Activated B cell treated with CpG ODN at 0.5 μM for 24 hours (primary cell): ENCODE measurements around the gene CDC23. TPM values are rescaled to one million over a fixed set of nuclear protein-coding genes. Genes with fewer than 3 reads are reported as not detected.
"Not testable (repeated sequence)": the region's sequence is repeated elsewhere in the genome, so short reads cannot be mapped to it uniquely, and the experiment has no call there.

Experiments used
- ATAC-seq: fragments of 200-7000 bp; cut with Tn5 transposase; one replicate; pipeline ENCODE4 v1.10.0; 2021; ENCODE audit warnings: low read depth, mild to moderate bottlenecking, moderate library complexity
- CTCF ChIA-PET: fragments of 350-600 bp; sonication (Branson Sonifier 250); formaldehyde crosslinking; loops from one replicate; lab custom pipeline; 2021; ENCODE audit warnings: antibody characterized with exemption; lab: Charles Lee
- POLR2A ChIA-PET: fragments of 350-600 bp; sonication (Branson Sonifier 250); formaldehyde crosslinking; loops from one replicate; lab custom pipeline; 2021; ENCODE audit warnings: antibody characterized with exemption; lab: Charles Lee
- DNase-seq: peaks from one replicate; pipeline ENCODE4 v3.0.0; 2022
- H3K27ac Mint-ChIP-seq: one replicate; pipeline ENCODE4 v1.8.0; 2020; ENCODE audit warnings: mixed read lengths
- H3K27me3 Mint-ChIP-seq: one replicate; pipeline ENCODE4 v1.8.0; 2021; ENCODE audit warnings: mixed read lengths
- H3K36me3 Mint-ChIP-seq: one replicate; pipeline ENCODE4 v1.8.0; 2021; ENCODE audit warnings: low read depth, mixed read lengths
- H3K4me1 Mint-ChIP-seq: one replicate; pipeline ENCODE4 v1.8.0; 2021; ENCODE audit warnings: mixed read lengths
- H3K4me3 Mint-ChIP-seq: one replicate; pipeline ENCODE4 v1.8.0; 2020; ENCODE audit warnings: mild to moderate bottlenecking, mixed read lengths
- H3K9me3 Mint-ChIP-seq: one replicate; pipeline ENCODE4 v1.8.0; 2020; ENCODE audit warnings: mixed read lengths
- CTCF ChIP-seq: fragments of 200-600 bp; IDR thresholded peaks from one replicate; pipeline ENCODE4 v1.8.0; 2022; ENCODE audit warnings: antibody characterized with exemption, mild to moderate bottlenecking
- intact Hi-C: fragments of 100-400 bp; cut with micrococcal nuclease; formaldehyde crosslinking; loops from one replicate; pipeline ENCODE4 v1.15.1; 2024
- total RNA-seq: library from RNA; stranded (reverse); gene quantifications from 2 replicates; pipeline ENCODE4 v1.2.3, GENCODE V29; 2022

CDC23 gene
- total RNA-seq, result 31.9 and 35.0 TPM in 2 replicates

GRCh38 chr5:138213161-138214029 is at the start of gene CDC23:
Gene CDC23, minus strand, starts transcription at chr5:138213323. Its CDS starts 11 bp downstream, at chr5:138213312.
- H3K27ac Mint-ChIP-seq, result peak within 1 kb of the TSS; percentile 93

DNA sequence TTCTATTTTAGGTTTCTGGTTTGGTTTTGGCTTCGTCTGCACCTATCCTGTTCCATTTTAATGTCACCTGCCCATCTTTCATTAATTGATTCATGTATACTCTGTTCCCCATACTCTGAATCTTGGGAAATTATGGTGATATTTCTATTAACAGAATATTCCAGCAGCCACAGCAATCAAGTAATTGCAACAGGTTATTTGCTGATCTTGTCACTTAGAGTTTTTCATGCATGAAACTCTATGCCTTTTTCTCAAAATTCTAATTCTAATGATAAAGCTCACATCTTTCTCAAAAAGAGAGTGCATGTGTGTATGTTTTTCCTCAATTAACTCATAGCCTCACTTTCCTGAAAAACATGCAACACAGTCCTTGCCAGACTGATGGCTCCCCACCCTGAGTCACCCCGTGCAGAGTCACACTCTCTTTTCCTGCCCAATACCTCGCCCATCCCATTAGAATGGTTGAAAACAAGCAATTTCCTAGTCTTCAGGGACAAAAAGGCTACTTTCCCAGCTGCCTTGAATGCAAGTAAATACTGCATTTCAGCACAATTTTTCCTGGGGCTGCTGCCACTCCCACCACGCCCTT is 45.7 kb upstream of the CDC23 start:
- CTCF ChIA-PET, result no interaction called here
- Mint-ChIP-seq H3K9me3 (no peaks in the 10 kb centered on the region), H3K4me1 (no peaks in the 10 kb centered on the region), H3K4me3 (no peak overlapping the region), H3K36me3 (no peaks in the 10 kb centered on the region), H3K27me3 (peaks cover 2% of the 10 kb centered on the region), H3K27ac (no peak overlapping the region)
- no peak for TF ChIP-seq CTCF
- DNase-seq, result no peak
- ATAC-seq, result no peak
- POLR2A ChIA-PET, result no interaction called here
- intact Hi-C loops, result no loop called here

More at GRCh38 chr5:138213161-138214029, at the start of gene CDC23:
- DNase-seq (peak; percentile 67), ATAC-seq (peak; percentile 96)
- Mint-ChIP-seq H3K36me3 (peaks cover 14% of the 10 kb centered on the region), H3K4me3 (peak within 1 kb of the TSS; percentile 99), H3K27me3 (no peaks in the 10 kb centered on the region), H3K9me3 (no peaks in the 10 kb centered on the region), H3K4me1 (peaks cover 27% of the 10 kb centered on the region)
- no peak for TF ChIP-seq CTCF
- ChIA-PET POLR2A (interaction anchor here (0.6 to 2.7 kb wide), 14 partner anchors 9 to 528 kb away, joined by 3 to 15 read pairs (median 6); partner anchors contain the start of genes BRD8, CDC25C, ETF1 and FAM13B), CTCF (interaction anchor here (1.2 kb wide), 2 partner anchors 19 to 140 kb away, joined by 3 to 6 read pairs; no protein-coding TSS in a partner anchor)
- intact Hi-C loops, result loop anchor here (1.0 to 10.0 kb wide), 5 partner anchors 35 to 541 kb away; partner anchors contain the start of genes BRD8, CTNNA1, HSPA9 and KDM3B

DNA sequence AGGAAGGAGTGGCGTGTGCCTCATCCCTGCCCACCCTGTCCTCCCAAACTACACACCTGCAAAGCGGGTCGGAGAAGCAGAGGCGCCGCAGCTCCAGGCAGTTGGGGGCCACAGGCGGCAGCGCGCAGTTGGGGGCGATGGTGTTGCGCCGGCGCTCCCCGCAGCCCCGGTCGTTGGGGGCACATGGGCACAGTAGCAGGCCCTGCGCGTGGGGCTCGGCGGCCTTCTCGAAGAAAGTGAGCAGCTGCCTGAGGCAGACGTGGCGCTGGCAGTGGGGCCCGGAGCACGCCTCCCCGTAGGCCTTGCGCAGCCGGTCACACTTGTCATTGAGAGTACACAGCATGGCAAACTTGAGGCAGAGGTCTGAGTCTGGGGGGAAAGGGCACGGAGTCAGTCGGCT is 44.5 kb upstream of the CDC23 start:
- no peak for TF ChIP-seq CTCF
- no peak for DNase-seq
- no peak for ATAC-seq
- CTCF ChIA-PET, result no interaction called here
- no peak overlapping the region for H3K27ac Mint-ChIP-seq
- no peaks in the 10 kb centered on the region for H3K9me3 Mint-ChIP-seq
- intact Hi-C loops, result no loop called here
- H3K4me1 Mint-ChIP-seq, result no peaks in the 10 kb centered on the region
- H3K27me3 Mint-ChIP-seq, result peaks cover 4% of the 10 kb centered on the region
- H3K36me3 Mint-ChIP-seq, result no peaks in the 10 kb centered on the region
- no peak overlapping the region for H3K4me3 Mint-ChIP-seq
- POLR2A ChIA-PET, result no interaction called here

DNA sequence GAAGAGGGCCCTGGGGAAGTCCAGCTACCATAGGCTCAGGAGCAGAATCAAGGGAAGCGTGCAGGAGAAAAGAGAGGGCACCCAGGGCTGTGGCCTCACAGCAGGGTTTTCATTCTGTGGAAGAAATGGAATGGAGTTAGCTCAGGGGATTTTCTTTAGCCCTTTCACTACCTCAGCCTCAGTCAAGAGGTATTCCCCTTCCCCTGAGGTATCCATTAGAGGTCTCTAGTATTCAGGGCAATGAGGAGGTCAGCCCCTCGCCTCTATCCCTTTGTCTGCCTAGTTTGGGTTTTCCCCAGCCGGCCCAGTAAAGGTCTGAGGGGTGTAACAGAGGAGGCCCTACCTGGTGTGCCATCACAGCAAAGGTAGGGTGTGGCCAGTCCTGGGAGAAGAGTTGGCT is 39.8 kb upstream of the CDC23 start:
- H3K27ac Mint-ChIP-seq, result no peak overlapping the region
- H3K36me3 Mint-ChIP-seq, result no peaks in the 10 kb centered on the region
- intact Hi-C loops, result no loop called here
- ATAC-seq (no peak), DNase-seq (no peak)
- H3K9me3 Mint-ChIP-seq, result no peaks in the 10 kb centered on the region
- no peak for TF ChIP-seq CTCF
- CTCF ChIA-PET, result no interaction called here
- no peaks in the 10 kb centered on the region for H3K4me1 Mint-ChIP-seq
- POLR2A ChIA-PET, result no interaction called here
- no peak overlapping the region for H3K4me3 Mint-ChIP-seq
- H3K27me3 Mint-ChIP-seq, result peaks cover 10% of the 10 kb centered on the region

GRCh38 chr5:138247800-138248199 is 34.7 kb upstream of the CDC23 start:
- H3K4me3 Mint-ChIP-seq, CTCF ChIA-PET, DNase-seq, H3K4me1 Mint-ChIP-seq, H3K27ac Mint-ChIP-seq, H3K9me3 Mint-ChIP-seq, H3K36me3 Mint-ChIP-seq, ATAC-seq, POLR2A ChIA-PET: not testable (repeated sequence)
- peaks cover 22% of the 10 kb centered on the region for H3K27me3 Mint-ChIP-seq
- intact Hi-C loops, result loop anchor here (10.0 kb wide), 1 partner anchor 67 kb away; no protein-coding TSS in a partner anchor
